ENCODE results near the gene BRF1.

GRCh38 chr14:105258846-105259245 lies 42.0 kb downstream of the BRF1 start:
- TF ChIP-seq CTCF (IDR thresholded peaks at IDR 0.05) (no peak), EZH2 (IDR thresholded peaks at IDR 0.05) (no peak)
